ENCODE data around the gene TAS2R60. TPM values are rescaled to one million over a fixed set of nuclear protein-coding genes. Genes with fewer than 3 reads are reported as not detected.
"Not testable (repeated sequence)": the region's sequence is repeated elsewhere in the genome, so short reads cannot be mapped to it uniquely, and the experiment has no call there.

TAS2R60 gene
- total RNA-seq (2014; rRNA removed; shearing (Covaris generic)), result not detected in 2 replicates

DNA sequence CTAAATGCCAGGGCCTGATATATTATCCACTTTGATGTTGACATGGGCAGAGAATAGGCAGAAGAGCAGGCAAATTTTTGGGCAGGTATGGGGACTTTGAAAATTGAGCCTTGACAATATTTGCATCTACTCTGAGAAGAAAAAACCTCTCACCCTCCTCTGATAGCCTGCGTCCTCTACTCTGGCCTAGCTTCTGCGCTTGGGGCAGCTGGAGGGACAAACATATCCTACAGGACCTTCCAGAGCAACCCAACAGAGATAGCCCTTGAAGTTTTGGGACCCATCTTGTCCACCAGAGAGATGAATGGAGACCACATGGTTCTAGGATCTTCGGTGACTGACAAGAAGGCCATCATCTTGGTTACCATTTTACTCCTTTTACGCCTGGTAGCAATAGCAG is at the start of gene TAS2R60:
Gene TAS2R60, plus strand, starts transcription at position 301 of the 400 bp plus-strand sequence. Its CDS starts 0 bp downstream, at position 301.
- DNase-seq (ENCODE audit: low read depth), result no peak

DNA sequence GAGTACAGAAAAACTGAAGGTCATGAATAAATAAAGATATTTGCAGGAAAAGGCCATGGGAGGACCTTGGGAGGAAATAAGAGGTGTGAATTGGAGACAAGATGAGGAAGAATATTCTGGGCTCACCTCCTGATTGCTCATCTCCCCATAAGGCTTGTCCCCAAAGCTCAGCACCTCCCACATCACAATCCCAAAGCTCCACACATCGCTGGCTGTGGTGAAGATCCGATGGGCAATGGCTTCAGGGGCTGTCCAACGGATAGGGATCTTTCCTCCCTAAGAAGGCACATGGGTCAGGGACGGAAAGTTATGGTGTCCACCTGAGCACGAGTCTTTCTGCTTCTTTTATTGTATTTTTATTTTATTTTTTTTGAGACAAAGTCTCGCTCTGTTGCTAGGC is 49.2 kb upstream of the TAS2R60 start:
- no peak for DNase-seq (ENCODE audit: low read depth)

GRCh38 chr7:143394777-143395176 is 48.5 kb upstream of the TAS2R60 start:
- DNase-seq (ENCODE audit: low read depth), result no peak

DNA sequence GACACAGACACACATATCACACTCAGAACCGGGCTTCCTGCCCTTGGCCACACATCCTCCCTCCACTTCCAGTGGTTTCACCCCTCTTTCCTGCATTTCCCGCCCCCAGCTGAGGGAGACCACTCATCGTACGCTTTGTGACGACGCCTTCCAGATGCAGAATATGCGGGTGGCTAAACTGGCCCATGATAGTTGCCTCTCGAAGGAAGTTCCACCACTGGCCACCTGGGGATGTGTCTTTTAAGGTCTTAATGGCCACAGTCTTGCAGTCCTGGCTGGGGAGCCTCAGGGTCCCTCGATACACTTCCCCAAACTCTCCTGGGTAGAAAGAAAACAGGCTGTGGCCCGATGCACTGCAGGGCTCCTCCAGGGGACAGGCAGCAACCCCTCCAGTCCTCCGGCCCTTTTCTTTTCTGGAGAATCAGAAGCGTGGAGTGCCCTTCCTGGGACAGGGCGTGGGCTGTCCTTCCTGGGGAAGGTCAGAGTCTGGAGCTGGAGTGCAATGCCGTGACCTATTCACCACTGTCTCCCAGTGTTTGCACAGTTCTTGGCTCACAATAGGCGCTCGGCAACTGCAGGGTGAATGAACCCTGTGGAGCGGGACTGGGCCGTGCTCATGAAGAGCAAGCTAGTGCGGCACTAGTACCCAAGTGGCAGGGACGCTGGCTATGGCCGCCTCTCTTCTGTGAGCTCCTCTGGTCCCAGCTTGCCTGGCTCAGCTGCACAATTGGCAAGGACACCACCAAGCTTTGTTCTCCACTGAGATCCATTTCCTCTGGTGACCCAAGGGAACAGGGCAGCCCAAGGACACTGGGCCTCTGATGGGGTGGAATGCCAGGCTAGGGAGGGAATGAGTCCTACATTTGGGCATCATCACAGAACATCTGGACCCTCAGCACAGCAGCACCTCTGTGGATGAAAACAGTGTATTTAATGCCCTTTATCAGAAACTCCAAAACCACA is 47.8 kb upstream of the TAS2R60 start:
- DNase-seq (ENCODE audit: low read depth), result no peak

- DNase-seq (ENCODE audit: low read depth), result no peak
These were observed 47.1 kb upstream of the TAS2R60 start for GRCh38 chr7:143396182-143396581.

- no peak for DNase-seq (ENCODE audit: low read depth)
These were observed 46.4 kb upstream of the TAS2R60 start for GRCh38 chr7:143396625-143397556.

DNA sequence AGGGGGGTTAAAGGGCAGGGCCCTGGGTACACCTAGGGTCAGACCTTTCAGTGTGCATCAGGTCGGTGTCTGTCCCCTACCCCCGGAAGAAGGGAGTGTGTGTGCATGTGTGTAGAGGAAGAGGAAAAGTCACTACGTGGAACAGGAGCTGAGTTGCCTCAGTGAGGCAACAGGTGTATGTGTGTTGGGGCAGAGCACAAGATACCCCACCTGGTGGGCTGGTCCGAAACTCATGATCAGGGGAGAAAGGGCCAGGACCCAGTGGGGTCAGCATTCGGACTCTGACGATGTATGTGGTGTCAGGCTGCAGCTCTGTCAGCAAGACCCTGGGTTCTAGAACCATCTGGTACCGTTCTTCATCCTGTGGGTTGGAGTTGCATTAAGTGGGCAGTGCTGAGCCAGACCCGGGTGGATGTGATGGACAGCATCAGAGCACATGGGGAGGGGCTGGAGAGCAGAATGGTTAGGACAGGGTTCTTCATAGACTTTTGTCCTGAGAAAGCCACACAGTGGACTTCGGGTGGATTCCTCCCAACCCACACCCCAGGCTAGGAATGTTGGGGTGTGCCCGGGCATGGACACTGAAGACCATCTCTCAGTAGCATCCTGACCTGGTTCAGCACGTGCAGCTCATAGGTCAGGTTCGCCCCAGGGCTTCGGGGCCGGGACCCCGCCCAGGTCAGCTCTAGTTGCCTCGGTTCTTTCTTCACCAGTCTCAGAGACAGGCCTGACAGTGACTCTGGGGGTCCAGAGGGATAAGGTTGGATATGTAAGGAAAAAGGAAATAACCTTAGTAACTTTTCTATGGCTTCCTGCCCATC is 45.3 kb upstream of the TAS2R60 start:
- no peak for DNase-seq (ENCODE audit: low read depth)

- no peak for DNase-seq (ENCODE audit: low read depth)
These were observed 44.6 kb upstream of the TAS2R60 start for GRCh38 chr7:143398616-143399015.

- no peak for DNase-seq (ENCODE audit: low read depth)
These were observed 44.1 kb upstream of the TAS2R60 start for GRCh38 chr7:143399151-143399550.

- DNase-seq (ENCODE audit: low read depth), result no peak
These were observed 43.6 kb upstream of the TAS2R60 start for GRCh38 chr7:143399642-143400041.

DNA sequence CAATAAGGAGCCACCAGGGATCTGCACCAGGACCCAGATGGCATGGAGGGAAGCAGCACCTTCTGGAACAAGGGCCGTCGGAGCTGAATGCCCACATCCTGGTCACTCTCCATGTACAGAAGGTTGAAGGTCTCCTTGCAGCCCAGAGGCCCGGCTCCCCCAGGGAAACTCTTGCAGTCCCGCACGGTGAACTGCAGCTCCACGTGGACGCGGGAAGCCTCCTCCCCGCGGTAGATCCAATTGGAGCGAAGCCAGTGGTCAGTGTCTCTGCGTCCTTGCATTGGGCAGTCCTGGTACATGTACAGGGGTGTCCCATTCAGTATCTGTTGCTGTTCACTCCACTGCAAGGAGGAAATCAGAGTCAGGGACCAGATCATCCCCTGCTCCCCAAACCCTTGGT is 42.0 kb upstream of the TAS2R60 start:
- no peak for DNase-seq (ENCODE audit: low read depth)

GRCh38 chr7:143402233-143402632 is 41.0 kb upstream of the TAS2R60 start:
- not testable (repeated sequence) for DNase-seq (ENCODE audit: low read depth)

DNA sequence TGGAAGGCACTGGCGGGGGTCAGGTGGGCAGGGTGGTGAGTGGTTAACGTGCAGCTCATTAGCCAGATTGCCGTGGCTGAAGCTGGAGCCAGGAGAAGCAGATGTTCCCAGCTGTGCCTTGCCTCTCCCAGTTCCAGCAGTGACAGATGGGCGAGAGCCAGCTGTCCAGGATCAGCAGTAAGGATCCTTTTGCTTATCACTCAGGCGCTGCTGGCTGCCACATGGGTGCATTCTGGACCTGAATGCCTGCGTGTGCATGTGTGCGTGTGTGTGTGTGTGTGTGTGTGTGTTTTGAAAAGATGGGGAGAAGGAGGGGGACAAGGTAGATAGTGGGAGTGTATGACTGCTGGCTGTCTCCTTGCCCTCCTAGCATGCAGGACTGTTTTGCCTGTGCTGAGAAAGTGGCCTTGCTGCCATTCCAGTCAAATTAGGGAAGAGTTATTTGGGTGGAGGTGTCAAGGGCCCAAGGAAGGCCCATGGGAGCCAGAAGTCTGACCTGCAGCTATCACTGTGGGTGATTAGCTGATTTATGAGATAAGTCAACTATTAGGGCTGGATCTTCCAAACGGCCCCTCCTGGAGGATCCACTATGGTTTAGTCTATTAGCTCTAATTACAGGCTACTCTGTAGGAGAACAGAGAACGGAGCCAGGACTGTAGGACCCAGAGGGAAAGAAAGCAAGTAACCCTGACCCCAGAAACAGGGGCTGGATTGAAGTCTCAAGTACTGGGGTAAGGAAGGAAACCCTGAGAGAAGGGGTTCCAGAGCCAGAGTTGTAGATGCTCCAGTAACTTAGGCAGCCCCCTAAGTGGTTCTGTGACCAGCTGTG is 37.9 kb upstream of the TAS2R60 start:
- no peak for DNase-seq (ENCODE audit: low read depth)

DNA sequence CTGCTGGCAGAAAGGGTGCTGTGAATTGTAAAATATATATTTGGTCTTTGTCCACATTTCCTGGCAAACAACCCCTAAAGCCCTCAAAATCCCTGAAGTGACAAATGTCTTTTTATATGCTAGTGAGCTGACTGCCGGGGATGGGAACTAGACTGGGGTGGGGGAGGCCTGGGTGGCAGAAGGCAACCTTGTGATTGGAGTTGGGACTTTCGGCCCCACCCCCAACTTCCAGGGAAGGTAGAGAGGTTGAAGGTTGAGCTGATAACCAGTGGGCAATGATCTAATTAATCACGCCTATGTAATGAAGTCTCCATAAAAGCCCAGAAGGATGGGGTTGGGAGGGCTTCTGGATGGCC is 37.3 kb upstream of the TAS2R60 start:
- DNase-seq (ENCODE audit: low read depth), result no peak

- no peak for DNase-seq (ENCODE audit: low read depth)
These were observed 35.7 kb upstream of the TAS2R60 start for GRCh38 chr7:143407287-143408251.

GRCh38 chr7:143408252-143408685 is 35.0 kb upstream of the TAS2R60 start:
- no peak for DNase-seq (ENCODE audit: low read depth)

DNA sequence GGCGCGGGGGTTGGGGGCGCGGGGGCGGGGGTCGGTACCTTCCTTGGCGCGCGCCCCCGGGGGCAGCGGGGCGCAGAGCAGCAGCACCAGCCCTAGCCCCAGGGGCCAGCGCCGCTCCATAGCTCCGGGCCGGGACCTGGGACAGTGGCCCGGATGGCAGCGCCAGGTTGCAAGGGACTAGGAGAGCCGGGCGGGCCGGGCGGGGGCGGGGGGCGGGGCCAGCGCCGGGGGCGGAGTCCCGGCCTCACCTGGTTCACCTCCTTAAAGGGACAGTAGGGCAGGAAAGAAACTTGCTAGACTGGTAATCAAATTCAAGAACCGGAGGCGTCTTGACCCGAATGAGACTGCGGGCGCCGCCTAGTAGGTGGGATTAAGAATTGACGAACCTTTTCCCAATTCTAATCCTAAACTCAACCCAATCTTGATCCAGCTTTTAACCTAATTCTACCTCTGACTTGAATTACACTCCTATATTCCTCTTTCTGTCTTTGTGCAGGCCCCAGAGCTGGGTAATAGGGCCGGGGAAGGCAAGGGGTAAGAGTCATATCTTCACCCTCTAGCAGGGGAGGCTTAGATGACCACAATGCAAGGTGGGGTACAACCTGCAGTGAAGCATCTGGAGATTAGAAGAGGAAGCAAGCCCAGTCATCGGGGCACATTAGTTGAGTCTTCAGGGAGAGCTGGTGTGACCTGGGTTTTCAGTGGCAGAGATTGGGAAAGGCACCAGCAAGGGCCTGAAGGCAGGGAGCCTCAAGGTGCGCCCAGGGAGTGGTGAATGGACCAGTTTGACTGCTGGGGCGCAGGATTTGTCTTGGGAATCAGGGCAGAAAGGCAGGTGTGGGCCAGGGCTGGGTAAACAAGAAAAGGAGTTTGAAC is 34.3 kb upstream of the TAS2R60 start, which contains the start of gene EPHA1:
Gene EPHA1, minus strand, starts transcription at position 171 of the 876 bp plus-strand sequence. Its CDS starts 51 bp downstream, at position 120.
- DNase-seq (ENCODE audit: low read depth), result no peak

DNA sequence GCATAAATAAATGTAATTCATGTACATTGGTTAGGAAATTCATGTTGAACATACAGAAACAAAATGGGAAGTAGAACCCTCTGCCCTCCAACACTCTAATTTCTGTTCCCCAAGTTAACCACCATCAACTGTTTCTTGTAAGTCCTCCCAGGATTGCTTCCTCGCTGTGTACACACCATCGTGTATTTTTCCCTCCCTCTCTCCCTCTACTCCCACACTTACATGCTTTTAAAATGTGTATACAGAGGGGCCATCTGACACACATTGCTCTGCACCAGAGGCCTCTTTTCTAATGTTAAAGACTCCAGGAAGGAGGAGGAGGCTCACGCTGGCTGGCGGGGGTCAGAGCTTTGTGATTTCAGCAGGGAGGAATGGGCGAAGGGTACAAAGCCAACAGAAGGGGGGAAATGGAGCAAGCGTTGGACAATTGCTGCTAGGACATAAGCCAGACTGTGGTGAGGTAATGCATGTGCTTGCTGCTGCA is 32.7 kb upstream of the TAS2R60 start:
- no peak for DNase-seq (ENCODE audit: low read depth)

Measured in Daoy (cell line).